ENCODE measurements around the gene TMEM61.

- no peak for TF ChIP-seq CTCF (IDR thresholded peaks at IDR 0.05)
- TF ChIP-seq POLR2AphosphoS5 (IDR thresholded peaks at IDR 0.05): no peak
- no peak for TF ChIP-seq POLR2A (IDR thresholded peaks at IDR 0.05)
Measured at GRCh38 chr1:54994355-54994990, 14.0 kb downstream of the TMEM61 start.

Data from breast epithelium (tissue), 3 donors.